IPS-18a (cell line): Measurements from ENCODE around the gene FAM171A1.
"Not testable (repeated sequence)": the region's sequence is repeated elsewhere in the genome, so short reads cannot be mapped to it uniquely, and the experiment has no call there.

ENCODE experiments used
- H3K27ac ChIP-seq: one replicate; pipeline ENCODE4 v1.5.1; 2013; ENCODE audit warnings: low read length
- H3K27me3 ChIP-seq: one replicate; pipeline ENCODE4 v1.6.1; 2013; ENCODE audit warnings: mild to moderate bottlenecking, low read length; ENCODE audit not compliant: control insufficient read depth, insufficient read depth
- H3K36me3 ChIP-seq: one replicate; pipeline ENCODE4 v1.6.1; 2013; ENCODE audit warnings: low read depth, low read length; ENCODE audit not compliant: control insufficient read depth
- H3K4me1 ChIP-seq: one replicate; pipeline ENCODE4 v1.6.1; 2013; ENCODE audit warnings: low read depth, low read length; ENCODE audit not compliant: control insufficient read depth
- H3K4me3 ChIP-seq: one replicate; pipeline ENCODE4 v1.5.1; 2013; ENCODE audit warnings: low read length
- H3K9ac ChIP-seq: one replicate; pipeline ENCODE4 v1.6.1; 2013; ENCODE audit warnings: mild to moderate bottlenecking, low read length, moderate library complexity
- H3K9me3 ChIP-seq: one replicate; pipeline ENCODE4 v1.6.1; 2013; ENCODE audit warnings: low read depth, low read length; ENCODE audit not compliant: control insufficient read depth

Gene FAM171A1

DNA sequence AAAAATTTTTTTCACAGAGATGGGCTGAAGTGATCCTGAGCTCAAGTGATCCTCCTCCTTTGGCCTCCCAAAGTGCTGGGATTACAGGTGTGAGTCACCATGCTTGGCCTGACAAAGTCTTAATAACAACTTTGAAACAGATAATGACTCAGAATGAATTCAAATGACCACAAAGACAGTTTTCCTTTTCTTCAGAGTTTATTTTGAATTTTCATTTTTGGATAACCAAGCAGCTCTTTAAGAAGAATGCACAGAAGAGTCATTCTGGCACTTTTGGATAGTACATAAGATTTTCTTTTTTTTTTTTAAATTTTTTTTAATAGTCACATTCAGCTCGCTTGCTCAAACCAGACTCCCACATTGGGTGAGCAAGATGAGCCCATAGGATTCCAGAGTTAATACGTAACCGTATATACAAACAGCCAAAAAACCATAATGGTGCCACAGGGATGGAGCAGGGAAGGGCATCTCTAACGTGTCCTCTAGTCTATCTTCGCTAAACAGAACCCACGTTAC, 159.6 kb downstream of the FAM171A1 start:
- Histone ChIP-seq H3K27ac (no peak overlapping the region), H3K4me1 (no peaks in the 10 kb centered on the region), H3K4me3 (no peak overlapping the region), H3K36me3 (peaks cover 4% of the 10 kb centered on the region), H3K27me3 (no peaks in the 10 kb centered on the region), H3K9ac (no peak overlapping the region), H3K9me3 (no peaks in the 10 kb centered on the region)

DNA sequence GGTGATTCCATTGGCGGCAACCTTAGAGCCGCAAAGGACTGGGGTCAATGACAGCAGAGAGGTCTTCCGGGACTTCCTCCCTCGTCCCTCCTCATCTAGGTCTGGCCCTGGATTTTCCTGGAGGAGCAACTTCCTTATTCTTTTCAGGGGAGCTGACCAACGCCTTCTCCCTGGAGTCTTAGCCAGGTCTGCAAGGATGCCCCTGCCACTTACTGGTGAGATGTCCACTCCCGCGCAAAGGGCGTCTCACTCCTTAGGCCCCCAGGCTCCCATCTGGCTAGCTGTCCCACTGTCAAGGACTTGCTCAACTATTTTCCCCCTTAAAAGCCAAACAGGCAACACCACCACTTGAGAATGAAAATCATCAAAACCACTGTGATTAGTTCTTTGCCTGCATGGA, 160.6 kb downstream of the FAM171A1 start:
- Histone ChIP-seq H3K36me3 (peaks cover 4% of the 10 kb centered on the region), H3K4me1 (no peaks in the 10 kb centered on the region), H3K27ac (no peak overlapping the region), H3K27me3 (no peaks in the 10 kb centered on the region), H3K9ac (no peak overlapping the region), H3K9me3 (no peaks in the 10 kb centered on the region), H3K4me3 (no peak overlapping the region)

DNA sequence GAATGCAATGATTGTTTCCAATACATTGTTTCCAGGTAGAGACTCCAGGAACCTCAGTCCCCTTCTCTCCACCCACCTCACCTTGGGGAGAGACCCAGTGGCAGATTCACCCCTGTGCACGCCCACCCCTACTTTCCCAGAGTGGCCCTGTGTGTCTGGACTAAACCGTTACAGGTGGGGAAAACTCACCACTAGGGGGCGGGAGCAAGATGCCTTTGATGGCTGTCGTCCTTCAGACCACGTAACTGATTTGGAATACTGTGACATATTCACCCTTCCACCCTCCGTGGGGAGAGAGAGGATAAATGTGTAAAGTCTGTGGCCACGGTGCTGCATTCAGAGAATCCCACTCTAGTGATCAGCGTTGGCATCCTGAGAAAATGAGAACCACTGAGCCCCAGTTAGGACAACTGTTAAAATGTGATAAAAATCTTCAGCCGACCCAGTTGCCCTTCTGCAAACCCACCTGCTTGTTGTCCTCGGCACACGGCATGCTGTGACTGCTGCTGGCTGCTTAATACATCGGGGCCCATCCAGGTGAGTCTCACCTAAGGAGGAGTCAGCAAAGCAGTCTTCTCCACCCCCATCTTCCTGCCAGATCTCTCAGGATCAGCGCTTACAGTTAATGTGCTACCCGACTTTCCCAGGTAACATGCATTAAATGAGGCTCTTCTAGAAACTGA, 161.1 kb downstream of the FAM171A1 start:
- Histone ChIP-seq H3K9ac (no peak overlapping the region), H3K4me3 (no peak overlapping the region), H3K4me1 (no peaks in the 10 kb centered on the region), H3K9me3 (no peaks in the 10 kb centered on the region), H3K27ac (no peak overlapping the region), H3K27me3 (no peaks in the 10 kb centered on the region), H3K36me3 (peaks cover 4% of the 10 kb centered on the region)

DNA sequence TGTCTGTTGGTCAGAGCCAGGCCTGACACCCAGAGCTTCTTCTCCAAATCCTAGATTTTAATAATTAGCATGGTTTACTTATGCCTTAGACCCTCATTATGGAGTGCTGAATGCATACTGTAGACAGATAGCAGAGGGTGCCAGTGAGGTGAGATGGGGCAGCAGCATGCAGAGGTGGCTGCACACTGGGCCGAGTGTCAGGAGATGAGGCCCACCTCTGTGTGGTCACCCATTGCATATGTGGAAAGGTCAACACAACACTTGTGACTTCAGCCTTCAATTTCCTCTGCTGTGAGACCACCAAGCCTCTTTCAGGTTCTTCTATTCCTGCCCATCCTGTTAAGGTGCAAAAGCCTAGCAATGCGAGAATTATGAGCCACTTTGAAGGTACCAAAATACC, 162.9 kb downstream of the FAM171A1 start:
- H3K27ac ChIP-seq = no peak overlapping the region
- no peaks in the 10 kb centered on the region for H3K36me3 ChIP-seq
- H3K9me3 ChIP-seq = no peaks in the 10 kb centered on the region
- H3K27me3 ChIP-seq = no peaks in the 10 kb centered on the region
- H3K9ac ChIP-seq = no peak overlapping the region
- no peak overlapping the region for H3K4me3 ChIP-seq
- H3K4me1 ChIP-seq = no peaks in the 10 kb centered on the region

DNA sequence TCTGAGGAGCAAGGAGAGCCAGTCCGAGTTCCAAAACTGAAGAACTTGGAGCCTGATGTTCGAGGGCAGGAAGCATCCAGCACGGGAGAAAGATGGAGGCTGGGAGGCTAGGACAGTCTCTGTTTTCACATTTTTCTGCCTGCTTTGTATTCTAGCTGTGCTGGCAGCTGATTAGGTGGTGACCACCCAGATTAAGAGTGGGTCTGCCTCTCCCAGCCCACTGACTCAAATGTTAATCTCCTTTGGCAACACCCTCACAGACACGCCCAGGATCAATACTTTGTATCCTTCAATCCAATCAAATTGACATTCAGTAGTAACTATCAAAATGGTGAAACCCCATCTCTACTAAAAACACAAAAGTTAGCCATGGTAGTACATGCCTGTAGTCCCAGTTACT, 163.7 kb downstream of the FAM171A1 start:
- not testable (repeated sequence) for H3K27me3 ChIP-seq, H3K9ac ChIP-seq, H3K36me3 ChIP-seq, H3K4me1 ChIP-seq, H3K4me3 ChIP-seq, H3K9me3 ChIP-seq, H3K27ac ChIP-seq

DNA sequence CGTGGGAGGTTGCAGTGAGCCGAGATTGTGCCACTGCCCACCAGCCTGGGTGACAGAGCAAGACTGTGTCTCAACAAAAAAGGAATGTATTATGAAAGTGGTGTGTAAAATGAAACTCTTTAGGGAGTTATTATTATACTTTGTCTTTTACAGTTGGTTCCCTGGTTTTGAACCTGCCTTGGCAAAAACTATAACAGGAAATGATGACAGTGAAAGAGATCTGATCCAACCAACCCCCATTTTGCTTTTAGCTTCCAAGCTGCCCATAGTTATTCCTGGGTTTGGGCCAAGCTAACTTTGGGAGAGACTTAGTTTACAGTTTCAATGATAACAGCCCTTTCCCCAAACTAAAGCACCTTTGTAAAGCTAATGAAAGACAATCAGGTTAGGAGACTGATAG, 168.4 kb downstream of the FAM171A1 start:
- no peak overlapping the region for H3K4me3 ChIP-seq
- no peak overlapping the region for H3K9ac ChIP-seq
- H3K27me3 ChIP-seq = no peaks in the 10 kb centered on the region
- peaks cover 6% of the 10 kb centered on the region for H3K4me1 ChIP-seq
- H3K36me3 ChIP-seq = no peaks in the 10 kb centered on the region
- H3K9me3 ChIP-seq = no peaks in the 10 kb centered on the region
- H3K27ac ChIP-seq = no peak overlapping the region

DNA sequence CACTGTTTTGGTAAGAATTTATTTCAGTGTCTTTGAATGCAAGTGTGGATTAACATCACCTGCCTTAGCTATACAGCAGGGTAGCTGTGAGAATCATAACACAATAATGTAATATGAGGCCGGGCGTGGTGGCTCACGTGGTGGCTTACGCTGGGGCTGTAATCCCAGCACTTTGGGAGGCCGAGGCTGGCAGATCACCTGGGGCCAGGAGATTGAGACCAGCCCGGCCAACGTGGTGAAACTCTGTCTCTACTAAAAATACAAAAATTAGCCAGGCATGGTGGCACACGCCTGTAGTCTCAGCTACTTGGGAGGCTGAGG, 168.8 kb downstream of the FAM171A1 start:
- H3K36me3 ChIP-seq, H3K9ac ChIP-seq, H3K27me3 ChIP-seq, H3K27ac ChIP-seq, H3K4me3 ChIP-seq, H3K4me1 ChIP-seq, H3K9me3 ChIP-seq: not testable (repeated sequence)

DNA sequence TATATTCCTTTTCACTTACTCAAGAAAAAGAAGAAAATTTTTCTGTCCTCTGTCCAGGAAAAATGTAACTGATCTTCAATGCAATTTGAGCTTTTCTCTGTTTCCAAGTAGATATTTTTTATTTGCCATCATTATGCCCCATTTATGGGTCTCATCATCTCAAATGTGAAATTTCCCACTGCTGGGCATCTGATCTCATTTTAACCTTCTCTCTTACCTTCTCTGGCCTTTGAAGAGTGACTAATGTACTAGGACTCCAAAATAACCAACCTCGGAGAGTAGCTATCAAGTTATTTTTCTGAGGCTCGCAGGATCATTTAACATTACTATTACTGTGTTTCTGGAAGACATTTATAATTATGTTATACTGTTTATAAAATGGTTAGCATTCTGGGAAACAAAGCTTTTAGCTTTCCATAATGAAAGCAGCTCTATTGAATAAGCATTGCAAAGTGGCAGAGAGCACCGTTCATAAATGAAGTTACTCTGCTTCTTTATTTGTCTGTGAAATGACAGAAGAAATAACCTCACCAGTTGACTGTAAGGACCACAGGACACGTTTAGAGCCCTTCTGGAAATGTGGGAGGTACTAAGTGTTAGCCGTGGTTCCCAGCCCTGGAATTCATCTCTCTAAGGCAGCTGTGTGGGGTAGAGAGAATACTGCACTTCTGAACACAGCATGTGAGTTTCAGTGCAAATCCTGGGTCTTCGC, 169.3 kb downstream of the FAM171A1 start:
- Histone ChIP-seq H3K27me3 (no peaks in the 10 kb centered on the region), H3K9me3 (no peaks in the 10 kb centered on the region), H3K4me1 (peaks cover 6% of the 10 kb centered on the region), H3K27ac (no peak overlapping the region), H3K4me3 (no peak overlapping the region), H3K36me3 (no peaks in the 10 kb centered on the region), H3K9ac (no peak overlapping the region)

DNA sequence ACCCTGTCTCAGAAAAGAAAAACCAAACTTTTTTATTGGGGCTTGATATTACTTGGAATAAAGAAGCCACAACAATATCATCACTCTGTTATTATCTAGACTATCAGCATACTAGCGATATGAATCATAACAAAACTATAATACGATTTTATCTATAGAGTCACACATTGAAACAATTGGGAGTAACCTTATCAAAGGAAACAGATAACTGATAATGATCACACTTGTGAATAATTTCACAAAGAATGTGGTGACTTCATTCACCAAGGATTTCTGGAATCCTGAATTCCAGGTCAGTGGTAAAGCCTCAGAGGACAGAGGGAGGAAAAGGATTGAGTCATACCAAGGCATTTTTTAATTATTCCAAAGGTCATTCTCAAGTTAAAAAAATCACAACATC, 170.5 kb downstream of the FAM171A1 start:
- no peaks in the 10 kb centered on the region for H3K9me3 ChIP-seq
- no peak overlapping the region for H3K9ac ChIP-seq
- no peak overlapping the region for H3K4me3 ChIP-seq
- H3K27ac ChIP-seq = no peak overlapping the region
- peaks cover 6% of the 10 kb centered on the region for H3K4me1 ChIP-seq
- no peaks in the 10 kb centered on the region for H3K36me3 ChIP-seq
- H3K27me3 ChIP-seq = no peaks in the 10 kb centered on the region

DNA sequence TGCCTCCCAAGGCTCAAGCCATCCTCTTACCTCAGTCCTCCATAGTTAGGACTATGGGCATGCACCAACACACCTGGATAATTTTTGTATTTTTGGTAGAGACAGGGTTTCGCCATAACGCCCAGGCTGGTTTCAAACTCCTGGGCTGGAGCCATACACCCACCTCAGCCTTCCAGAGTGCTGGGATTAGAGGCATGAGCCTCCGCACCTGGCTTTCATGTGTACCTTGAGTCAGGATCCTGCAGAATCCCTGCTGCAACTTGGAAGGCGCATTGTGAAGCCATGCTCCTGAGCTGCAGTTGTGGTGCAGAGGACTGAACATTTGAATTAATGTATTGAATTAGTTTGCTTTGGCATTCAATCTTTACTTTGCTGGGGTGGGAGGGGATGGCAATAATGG, 173.2 kb downstream of the FAM171A1 start:
- H3K27me3 ChIP-seq = no peaks in the 10 kb centered on the region
- no peaks in the 10 kb centered on the region for H3K9me3 ChIP-seq
- no peak overlapping the region for H3K4me3 ChIP-seq
- peaks cover 6% of the 10 kb centered on the region for H3K4me1 ChIP-seq
- H3K27ac ChIP-seq = no peak overlapping the region
- no peaks in the 10 kb centered on the region for H3K36me3 ChIP-seq
- H3K9ac ChIP-seq = no peak overlapping the region

DNA sequence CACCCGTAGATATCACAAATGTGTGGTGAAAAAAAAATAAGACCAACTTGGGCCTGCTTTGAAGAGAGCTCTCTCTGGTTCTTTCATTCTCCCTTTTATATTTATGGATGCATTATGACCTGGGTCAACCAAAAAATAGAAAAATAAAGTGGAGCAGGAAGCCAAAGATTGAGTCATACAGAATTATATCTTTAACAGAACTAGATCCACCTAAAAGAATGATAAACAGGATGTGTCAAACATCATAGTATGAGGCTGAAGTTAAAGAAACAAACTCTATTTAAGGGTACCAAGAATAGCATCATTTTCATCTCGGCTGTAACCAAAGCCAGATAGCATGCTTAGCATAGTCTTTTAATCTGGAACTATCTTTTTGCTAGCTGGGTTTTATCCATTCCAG, 173.8 kb downstream of the FAM171A1 start:
- H3K4me3 ChIP-seq = no peak overlapping the region
- H3K27ac ChIP-seq = no peak overlapping the region
- H3K27me3 ChIP-seq = no peaks in the 10 kb centered on the region
- peaks cover 6% of the 10 kb centered on the region for H3K4me1 ChIP-seq
- no peaks in the 10 kb centered on the region for H3K9me3 ChIP-seq
- no peak overlapping the region for H3K9ac ChIP-seq
- H3K36me3 ChIP-seq = no peaks in the 10 kb centered on the region
